ENCODE data around the gene PRIM2.

GRCh38 chr6:57276946-57277345, 40.5 kb upstream of the PRIM2 start:
- TF ChIP-seq CTCF (IDR thresholded peaks at IDR 0.05) (no peak), POLR2A (IDR thresholded peaks at IDR 0.05) (no peak)
